SK-N-MC (cell line): Measurements from ENCODE around the gene NAP1L4.

Experiments used
- EZH2 ChIP-seq: fragments of 200-600 bp; sonication (generic); IDR thresholded peaks from one replicate; pipeline ENCODE4 v1.6.1; 2017; ENCODE audit warnings: antibody characterized with exemption
- POLR2AphosphoS5 ChIP-seq: IDR thresholded peaks from 2 replicates; pipeline ENCODE4 v1.6.1; 2012; ENCODE audit warnings: mild to moderate bottlenecking, low read depth, low read length, borderline replicate concordance

GRCh38 chr11:2994336-2994730 lies 2.2 kb upstream of the NAP1L4 start:
- TF ChIP-seq POLR2AphosphoS5 (no peak), EZH2 (no peak)
